ENCODE data around the gene PMAIP1. TPM values are rescaled to one million over a fixed set of nuclear protein-coding genes. Genes with fewer than 3 reads are reported as not detected.

The PMAIP1 gene
- total RNA-seq, result 9.9 and 22.8 TPM in 2 replicates

DNA sequence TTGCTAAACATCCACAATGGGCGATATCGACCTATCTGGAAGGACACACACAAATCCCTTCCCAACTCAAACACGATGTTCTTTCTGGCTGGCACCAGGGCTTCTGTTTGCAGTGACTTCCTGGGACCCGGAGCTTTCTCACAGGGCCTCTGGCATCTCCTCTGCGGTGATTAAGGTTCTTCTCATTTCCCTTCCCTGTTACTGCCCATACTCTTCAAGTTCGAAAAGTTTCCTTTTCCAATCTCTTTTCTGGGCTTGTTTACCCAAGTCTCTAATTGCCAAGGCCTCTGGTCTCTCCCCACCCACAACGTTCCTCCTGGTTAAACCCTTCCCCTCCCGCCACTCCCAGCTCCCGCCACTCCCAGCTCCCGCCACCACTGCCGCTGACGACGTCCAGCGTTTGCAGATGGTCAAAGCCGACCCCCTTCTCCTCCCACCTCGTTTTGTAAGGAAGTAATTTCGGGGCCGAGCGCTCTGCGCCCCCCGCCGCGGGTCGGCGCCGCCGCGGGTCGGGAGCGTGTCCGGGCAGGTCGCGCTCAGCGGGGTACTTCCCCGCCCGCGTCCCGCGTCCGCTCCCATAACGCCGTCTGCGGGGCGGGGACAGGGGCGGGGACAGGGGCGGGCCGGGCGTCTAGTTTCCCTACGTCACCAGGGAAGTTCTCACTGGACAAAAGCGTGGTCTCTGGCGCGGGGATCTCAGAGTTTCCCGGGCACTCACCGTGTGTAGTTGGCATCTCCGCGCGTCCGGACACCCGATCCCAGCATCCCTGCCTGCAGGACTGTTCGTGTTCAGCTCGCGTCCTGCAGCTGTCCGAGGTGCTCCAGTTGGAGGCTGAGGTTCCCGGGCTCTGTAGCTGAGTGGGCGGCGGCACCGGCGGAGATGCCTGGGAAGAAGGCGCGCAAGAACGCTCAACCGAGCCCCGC lies at the start of gene PMAIP1:
TSS of gene PMAIP1 (plus strand) at position 699 of the 924 bp plus-strand sequence. CDS start at position 881, 182 bp downstream.

Other genes with a start within 250 kb of the PMAIP1 start
- gene CCBE1, start 202.6 kb upstream of the PMAIP1 start, total RNA-seq, result 0.49 and 1.2 TPM in 2 replicates

Measured in bladder microvascular endothelial cell (primary cell).